ENCODE data around the gene UQCRH. TPM values are rescaled to one million over a fixed set of nuclear protein-coding genes. Genes with fewer than 3 reads are reported as not detected.
"Not testable (repeated sequence)": the region's sequence is repeated elsewhere in the genome, so short reads cannot be mapped to it uniquely, and the experiment has no call there.

The UQCRH gene
- total RNA-seq, 2 experiments from 2014 or later, result 101 to 103 TPM

DNA sequence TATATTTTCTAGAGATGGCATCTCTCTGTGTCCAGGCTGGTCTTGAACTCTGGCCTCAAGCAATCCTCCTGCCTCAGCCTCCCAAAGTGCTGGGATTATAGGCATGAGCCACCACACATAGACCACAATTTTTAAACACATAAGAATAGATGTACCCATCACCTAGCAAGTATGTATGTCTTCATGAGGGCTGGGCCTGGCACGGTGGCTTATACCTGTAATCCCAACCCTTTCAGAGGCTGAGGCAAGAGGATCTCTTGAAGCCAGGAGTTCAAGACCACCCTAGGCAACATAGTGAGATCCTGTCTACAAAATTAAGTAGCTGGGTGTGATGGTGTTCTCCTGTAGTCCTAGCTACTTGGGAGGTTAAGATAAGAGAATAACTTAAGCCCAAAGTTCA is 13.8 kb downstream of the UQCRH start:
- Mint-ChIP-seq H3K4me1 (ENCODE audit: low read depth) (no peaks in the 10 kb centered on the region), H3K4me3 (no peak overlapping the region), H3K27me3 (no peaks in the 10 kb centered on the region), H3K27ac (no peak overlapping the region), H3K36me3 (ENCODE audit: low read depth) (peaks cover 34% of the 10 kb centered on the region), H3K9me3 (no peaks in the 10 kb centered on the region)
- no peaks in the 10 kb centered on the region for H3K9me3 ChIP-seq (ENCODE audit: control insufficient read depth in 1 of 2, insufficient read depth in 1 of 2, low read length in 2 of 2)
- no peak overlapping the region for H3K27ac ChIP-seq (ENCODE audit: low read depth in 1 of 2, low read length in 2 of 2)
- no peak for ATAC-seq (ENCODE audit: poor library complexity)
- no peak overlapping the region for H3K4me3 ChIP-seq (ENCODE audit: low read length)
- peaks cover 41% of the 10 kb centered on the region for H3K36me3 ChIP-seq (ENCODE audit: insufficient read depth, low read length)
- ChIA-PET CTCF (no interaction called here), POLR2A (no interaction called here)
- no peaks in the 10 kb centered on the region for H3K4me1 ChIP-seq (ENCODE audit: insufficient read depth, low read length)
- no peaks in the 10 kb centered on the region for H3K27me3 ChIP-seq (ENCODE audit: control insufficient read depth in 1 of 2, insufficient read depth in 2 of 2, low read length in 2 of 2)
- TF ChIP-seq, protein P1, sequence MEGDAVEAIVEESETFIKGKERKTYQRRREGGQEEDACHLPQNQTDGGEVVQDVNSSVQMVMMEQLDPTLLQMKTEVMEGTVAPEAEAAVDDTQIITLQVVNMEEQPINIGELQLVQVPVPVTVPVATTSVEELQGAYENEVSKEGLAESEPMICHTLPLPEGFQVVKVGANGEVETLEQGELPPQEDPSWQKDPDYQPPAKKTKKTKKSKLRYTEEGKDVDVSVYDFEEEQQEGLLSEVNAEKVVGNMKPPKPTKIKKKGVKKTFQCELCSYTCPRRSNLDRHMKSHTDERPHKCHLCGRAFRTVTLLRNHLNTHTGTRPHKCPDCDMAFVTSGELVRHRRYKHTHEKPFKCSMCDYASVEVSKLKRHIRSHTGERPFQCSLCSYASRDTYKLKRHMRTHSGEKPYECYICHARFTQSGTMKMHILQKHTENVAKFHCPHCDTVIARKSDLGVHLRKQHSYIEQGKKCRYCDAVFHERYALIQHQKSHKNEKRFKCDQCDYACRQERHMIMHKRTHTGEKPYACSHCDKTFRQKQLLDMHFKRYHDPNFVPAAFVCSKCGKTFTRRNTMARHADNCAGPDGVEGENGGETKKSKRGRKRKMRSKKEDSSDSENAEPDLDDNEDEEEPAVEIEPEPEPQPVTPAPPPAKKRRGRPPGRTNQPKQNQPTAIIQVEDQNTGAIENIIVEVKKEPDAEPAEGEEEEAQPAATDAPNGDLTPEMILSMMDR (IDR thresholded peaks at IDR 0.05), result no peak
- intact Hi-C loops (cut with DNase I, micrococcal nuclease), result no loop called here
- DNase-seq, result no peak

DNA sequence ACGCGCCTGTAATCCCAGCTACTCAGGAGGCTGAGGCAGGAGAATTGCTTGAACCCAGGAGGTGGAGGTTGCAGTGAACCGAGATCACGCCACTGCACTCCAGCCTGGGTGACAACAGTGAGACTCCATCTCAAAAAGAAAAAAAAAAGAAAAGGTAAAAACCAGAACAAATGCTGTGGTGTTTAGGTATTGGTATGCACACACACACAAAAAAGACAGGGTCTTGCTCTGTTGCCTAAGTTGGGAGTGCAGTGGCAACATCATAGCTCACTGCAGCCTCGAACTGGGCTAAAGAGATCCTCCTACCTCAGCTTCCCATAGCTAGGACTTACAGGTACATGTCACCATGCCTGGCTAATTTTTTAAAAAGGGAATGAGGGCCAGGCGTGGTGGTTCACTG is 15.8 kb downstream of the UQCRH start:
- CTCF ChIA-PET; DNase-seq; H3K27ac ChIP-seq (ENCODE audit: low read depth in 1 of 2, low read length in 2 of 2): not testable (repeated sequence)

DNA sequence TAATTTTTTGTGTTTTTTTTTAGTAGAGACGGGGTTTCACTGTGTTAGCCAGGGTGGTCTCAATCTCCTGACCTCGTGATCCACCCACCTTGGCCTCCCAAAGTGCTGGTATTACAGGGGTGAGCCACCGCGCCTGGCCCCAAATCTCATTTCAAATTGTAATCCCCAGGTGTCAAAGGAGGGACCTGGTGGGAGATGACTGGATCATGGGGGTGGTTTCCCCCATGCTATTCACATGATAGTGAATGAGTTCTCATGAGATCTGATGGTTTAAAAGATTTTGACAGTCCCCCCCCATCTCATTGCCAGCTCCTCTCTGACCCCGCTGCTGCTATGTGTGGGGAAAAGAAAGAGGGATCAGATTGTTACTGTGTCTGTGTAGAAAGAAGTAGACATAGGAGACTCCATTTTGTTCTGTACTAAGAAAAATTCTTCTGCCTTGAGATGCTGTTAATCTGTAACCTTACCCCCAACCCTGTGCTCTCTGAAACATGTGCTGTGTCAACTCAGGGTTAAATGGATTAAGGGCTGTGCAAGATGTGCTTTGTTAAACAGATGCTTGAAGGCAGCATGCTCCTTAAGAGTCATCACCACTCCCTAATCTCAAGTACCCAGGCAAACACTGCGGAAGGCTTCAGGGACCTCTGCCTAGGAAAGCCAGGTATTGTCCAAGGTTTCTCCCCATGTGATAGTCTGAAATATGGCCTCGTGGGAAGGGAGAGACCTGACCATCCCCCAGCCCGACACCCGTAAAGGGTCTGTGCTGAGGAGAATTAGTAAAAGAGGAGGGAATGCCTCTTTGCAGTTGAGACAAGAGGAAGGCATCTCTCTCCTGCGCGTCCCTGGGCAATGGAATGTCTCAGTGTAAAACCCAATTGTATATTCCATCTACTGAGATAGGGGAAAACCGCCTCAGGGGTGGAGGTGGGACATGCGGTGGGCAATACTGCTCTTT is 16.7 kb downstream of the UQCRH start:
- DNase-seq; H3K4me3 ChIP-seq (ENCODE audit: low read length); intact Hi-C loops (cut with DNase I, micrococcal nuclease); H3K27me3 ChIP-seq (ENCODE audit: control insufficient read depth in 1 of 2, insufficient read depth in 2 of 2, low read length in 2 of 2); H3K27ac ChIP-seq (ENCODE audit: low read depth in 1 of 2, low read length in 2 of 2); H3K27ac Mint-ChIP-seq; H3K4me1 ChIP-seq (ENCODE audit: insufficient read depth, low read length); H3K9me3 Mint-ChIP-seq; H3K9me3 ChIP-seq (ENCODE audit: control insufficient read depth in 1 of 2, insufficient read depth in 1 of 2, low read length in 2 of 2); ATAC-seq (ENCODE audit: poor library complexity); H3K4me1 Mint-ChIP-seq (ENCODE audit: low read depth); H3K4me3 Mint-ChIP-seq; H3K27me3 Mint-ChIP-seq; POLR2A ChIA-PET; CTCF ChIA-PET: not testable (repeated sequence)
- peaks cover 19% of the 10 kb centered on the region for H3K36me3 ChIP-seq (ENCODE audit: insufficient read depth, low read length)
- H3K36me3 Mint-ChIP-seq (ENCODE audit: low read depth), result peaks cover 12% of the 10 kb centered on the region

More for the DNA sequence above, 15.8 kb downstream of the UQCRH start:
- POLR2A ChIA-PET; H3K4me1 Mint-ChIP-seq (ENCODE audit: low read depth); H3K4me3 Mint-ChIP-seq; H3K9me3 ChIP-seq (ENCODE audit: control insufficient read depth in 1 of 2, insufficient read depth in 1 of 2, low read length in 2 of 2); H3K27me3 ChIP-seq (ENCODE audit: control insufficient read depth in 1 of 2, insufficient read depth in 2 of 2, low read length in 2 of 2); H3K27me3 Mint-ChIP-seq; H3K4me1 ChIP-seq (ENCODE audit: insufficient read depth, low read length); H3K27ac Mint-ChIP-seq; H3K9me3 Mint-ChIP-seq; H3K4me3 ChIP-seq (ENCODE audit: low read length); intact Hi-C loops (cut with DNase I, micrococcal nuclease); ATAC-seq (ENCODE audit: poor library complexity): not testable (repeated sequence)
- H3K36me3 Mint-ChIP-seq (ENCODE audit: low read depth), result peaks cover 20% of the 10 kb centered on the region
- peaks cover 25% of the 10 kb centered on the region for H3K36me3 ChIP-seq (ENCODE audit: insufficient read depth, low read length)

DNA sequence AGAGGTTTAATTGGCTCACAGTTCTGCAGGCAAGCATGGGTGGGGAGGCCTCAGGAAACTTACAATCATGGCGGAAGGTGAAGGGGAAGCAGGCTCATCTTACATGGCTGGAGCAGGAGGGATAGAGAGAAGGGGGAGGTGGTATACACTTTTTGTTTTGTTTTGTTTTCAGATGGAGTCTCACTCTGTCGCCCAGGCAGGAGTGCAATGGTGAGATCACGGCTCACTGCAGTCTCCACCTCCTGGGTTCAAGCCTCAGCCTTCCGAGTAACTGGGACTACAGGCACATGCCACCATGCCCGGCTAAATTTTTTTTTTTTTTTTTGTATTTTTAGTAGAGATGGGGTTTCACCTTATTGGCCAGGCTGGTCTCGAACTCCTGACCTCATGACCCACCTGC is 18.7 kb downstream of the UQCRH start:
- H3K4me1 ChIP-seq (ENCODE audit: insufficient read depth, low read length); intact Hi-C loops (cut with DNase I, micrococcal nuclease); H3K4me1 Mint-ChIP-seq (ENCODE audit: low read depth); H3K27me3 ChIP-seq (ENCODE audit: control insufficient read depth in 1 of 2, insufficient read depth in 2 of 2, low read length in 2 of 2); H3K27ac ChIP-seq (ENCODE audit: low read depth in 1 of 2, low read length in 2 of 2); H3K9me3 ChIP-seq (ENCODE audit: control insufficient read depth in 1 of 2, insufficient read depth in 1 of 2, low read length in 2 of 2); DNase-seq; CTCF ChIA-PET; H3K27ac Mint-ChIP-seq; H3K4me3 ChIP-seq (ENCODE audit: low read length); H3K4me3 Mint-ChIP-seq; H3K36me3 Mint-ChIP-seq (ENCODE audit: low read depth); ATAC-seq (ENCODE audit: poor library complexity); H3K36me3 ChIP-seq (ENCODE audit: insufficient read depth, low read length); H3K9me3 Mint-ChIP-seq; POLR2A ChIA-PET; H3K27me3 Mint-ChIP-seq: not testable (repeated sequence)

DNA sequence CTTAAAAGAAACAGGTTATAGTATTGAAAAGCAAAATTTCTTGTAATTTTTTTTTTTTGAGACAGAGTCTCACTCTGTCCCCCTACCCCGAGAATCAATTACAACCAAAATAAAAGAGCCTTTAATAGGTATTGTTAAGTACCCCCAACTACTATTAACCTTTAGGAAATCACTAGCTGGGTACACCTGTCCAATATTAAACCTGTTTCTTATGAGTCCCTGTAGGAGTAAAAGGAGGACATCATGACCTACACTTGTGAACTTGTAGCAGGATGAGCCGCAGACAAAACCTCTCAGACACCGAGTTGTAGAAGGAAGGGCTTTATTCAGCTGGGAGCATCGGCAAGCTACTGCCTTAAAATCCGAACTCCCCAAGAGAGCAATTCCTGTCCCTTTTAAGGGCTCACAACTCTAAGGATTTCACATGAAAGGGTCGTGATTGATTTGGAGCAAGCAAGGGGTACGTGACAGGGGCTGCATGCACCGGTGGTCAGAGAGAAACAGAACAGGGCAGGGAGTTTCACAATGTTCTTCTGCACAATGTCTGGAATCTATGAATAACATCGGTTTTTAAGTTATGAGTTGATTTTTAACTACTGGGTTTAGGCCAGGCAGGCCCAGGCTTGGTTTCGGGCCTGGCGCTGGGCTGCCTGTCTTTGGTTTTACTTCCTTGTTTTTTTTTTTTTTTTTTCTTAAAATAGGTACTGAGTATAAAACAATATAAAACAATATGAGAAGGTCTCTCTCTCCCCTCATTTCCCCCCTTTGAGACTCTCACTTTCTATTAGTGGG is 22.0 kb downstream of the UQCRH start:
- H3K4me3 Mint-ChIP-seq; H3K27me3 ChIP-seq (ENCODE audit: control insufficient read depth in 1 of 2, insufficient read depth in 2 of 2, low read length in 2 of 2); POLR2A ChIA-PET; H3K27ac ChIP-seq (ENCODE audit: low read depth in 1 of 2, low read length in 2 of 2); H3K9me3 ChIP-seq (ENCODE audit: control insufficient read depth in 1 of 2, insufficient read depth in 1 of 2, low read length in 2 of 2); H3K4me3 ChIP-seq (ENCODE audit: low read length); H3K27ac Mint-ChIP-seq; DNase-seq; CTCF ChIA-PET; H3K4me1 Mint-ChIP-seq (ENCODE audit: low read depth); H3K4me1 ChIP-seq (ENCODE audit: insufficient read depth, low read length); ATAC-seq (ENCODE audit: poor library complexity); H3K27me3 Mint-ChIP-seq; intact Hi-C loops (cut with DNase I, micrococcal nuclease); H3K9me3 Mint-ChIP-seq; H3K36me3 ChIP-seq (ENCODE audit: insufficient read depth, low read length); H3K36me3 Mint-ChIP-seq (ENCODE audit: low read depth): not testable (repeated sequence)

DNA sequence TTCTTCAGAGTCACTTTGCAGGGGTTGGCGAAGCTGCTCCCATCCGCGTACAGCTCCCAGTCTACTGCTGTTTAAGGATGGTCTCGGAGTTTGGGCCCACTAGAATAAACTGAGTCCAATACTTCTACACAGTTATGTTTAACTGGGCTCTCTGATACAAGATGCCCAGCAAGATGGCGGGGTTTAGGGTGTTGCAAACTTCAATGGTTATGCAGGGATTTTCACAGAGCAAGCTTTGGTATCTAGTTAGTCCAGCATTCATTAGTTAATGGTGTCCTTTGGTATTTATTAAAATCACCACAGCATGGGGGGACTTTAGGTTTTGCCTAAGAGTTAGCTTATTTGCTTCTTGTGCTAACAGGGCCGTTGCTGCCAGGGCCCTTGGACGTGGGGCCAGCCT is 24.7 kb downstream of the UQCRH start:
- CTCF ChIA-PET, result interaction anchor here (1.9 kb wide), 1 partner anchor 20 kb away, joined by 5 read pairs; no protein-coding TSS in a partner anchor
- POLR2A ChIA-PET, result not testable (repeated sequence)

More for the DNA sequence above, 24.7 kb downstream of the UQCRH start:
- H3K27ac ChIP-seq (ENCODE audit: low read depth in 1 of 2, low read length in 2 of 2); H3K4me3 Mint-ChIP-seq; H3K9me3 ChIP-seq (ENCODE audit: control insufficient read depth in 1 of 2, insufficient read depth in 1 of 2, low read length in 2 of 2); H3K4me3 ChIP-seq (ENCODE audit: low read length); H3K36me3 Mint-ChIP-seq (ENCODE audit: low read depth); H3K36me3 ChIP-seq (ENCODE audit: insufficient read depth, low read length); H3K27me3 Mint-ChIP-seq; H3K27ac Mint-ChIP-seq; DNase-seq; ATAC-seq (ENCODE audit: poor library complexity); H3K4me1 Mint-ChIP-seq (ENCODE audit: low read depth); intact Hi-C loops (cut with DNase I, micrococcal nuclease); H3K9me3 Mint-ChIP-seq; H3K4me1 ChIP-seq (ENCODE audit: insufficient read depth, low read length); H3K27me3 ChIP-seq (ENCODE audit: control insufficient read depth in 1 of 2, insufficient read depth in 2 of 2, low read length in 2 of 2): not testable (repeated sequence)

All from CD4-positive, alpha-beta T cell (primary cell).